Suppressor macrophage treated with lipopolysaccharide for 1 hour (primary cell): ENCODE results near the gene CAPN7.

ENCODE experiments used
- DNase-seq, 3 donors: peaks; one replicate each; pipeline ENCODE4 v3.0.0-alpha.2; 2020 to 2022

CAPN7 gene

DNA sequence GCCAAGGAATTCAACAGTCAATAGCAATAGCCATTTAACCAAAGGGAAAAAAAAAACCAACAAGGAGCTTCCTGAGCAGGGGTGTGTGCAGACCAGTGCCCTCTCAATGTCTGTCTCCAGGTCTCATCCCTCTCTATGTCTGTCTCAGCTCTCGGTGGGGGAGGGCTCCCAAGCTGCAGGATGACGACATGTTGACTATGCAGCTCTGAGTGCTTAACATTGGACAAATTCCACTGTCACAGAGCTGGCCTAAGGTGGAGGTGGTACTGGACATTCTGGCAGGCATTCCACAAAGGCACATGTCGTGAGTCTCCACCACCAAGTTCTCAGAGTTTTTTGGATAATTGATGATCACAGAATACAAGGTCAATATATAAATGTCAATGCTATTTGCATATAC lies 2.0 kb upstream of the CAPN7 start:
- peak in 1 of 3 donors; percentile 10 for DNase-seq

DNA sequence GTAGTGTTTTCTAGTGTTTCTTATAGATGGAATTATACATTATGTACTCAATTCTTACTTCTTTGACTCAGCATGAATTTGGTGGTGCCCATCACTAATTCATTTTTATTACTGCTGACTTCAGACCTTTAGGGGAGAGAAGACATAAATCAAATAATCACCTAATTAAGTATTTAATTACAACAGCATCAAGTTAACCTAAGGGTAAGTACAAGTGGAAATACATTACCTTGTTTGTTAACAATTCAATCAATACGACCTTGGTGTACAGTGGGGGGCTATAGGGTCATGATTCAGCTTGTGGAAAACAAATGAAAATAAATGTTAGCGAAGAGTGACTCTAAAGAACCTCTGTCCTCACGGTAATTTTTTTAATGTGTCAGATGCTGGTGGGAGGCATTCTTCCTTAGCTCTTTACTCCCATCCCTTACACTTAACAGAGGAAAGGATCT lies 538 bp upstream of the CAPN7 start:
- peak in 1 of 3 donors; percentile 11 for DNase-seq

DNA sequence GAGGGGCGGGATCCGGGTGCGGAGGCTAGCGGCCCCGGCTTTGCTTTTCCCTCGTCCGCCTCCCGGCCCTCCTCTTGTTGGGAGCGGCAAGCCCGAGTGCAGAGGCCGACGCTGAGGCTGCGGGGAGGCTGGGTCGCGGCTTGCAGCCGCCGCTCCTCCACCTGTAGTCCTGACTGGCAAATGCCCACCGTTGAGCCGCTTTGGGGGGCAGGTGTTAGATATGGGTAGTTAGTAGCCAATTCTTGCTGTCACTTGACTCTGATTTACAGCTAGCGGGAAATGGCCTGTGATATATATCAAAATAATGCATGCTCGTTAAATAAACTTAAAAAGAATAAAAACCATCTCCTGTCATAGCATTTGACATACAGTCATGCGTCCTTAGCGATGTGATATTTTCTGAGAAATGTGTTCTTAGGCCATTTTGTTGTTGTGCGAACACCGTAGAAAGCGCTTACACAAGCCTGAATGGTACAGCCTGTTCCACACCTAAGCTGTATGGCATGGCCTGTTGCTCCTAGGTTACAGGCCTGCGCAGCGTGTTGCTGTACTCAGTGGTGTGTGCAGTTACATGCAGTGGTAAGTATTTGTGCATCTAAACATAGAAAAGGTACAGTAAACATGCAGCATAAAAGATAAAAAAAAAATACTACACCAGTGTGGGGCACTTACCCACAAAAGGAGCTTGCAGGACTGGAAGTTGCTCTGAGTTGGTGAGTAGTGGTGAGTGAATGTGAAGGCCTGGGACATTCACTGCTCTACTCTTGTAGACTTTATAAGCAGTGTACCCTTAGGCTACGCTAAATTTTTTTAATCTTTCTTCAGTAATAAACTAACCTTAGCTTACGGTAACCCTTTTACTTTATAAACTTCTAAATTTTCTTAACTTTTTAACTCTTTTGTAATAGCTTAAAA lies 873 bp downstream of the CAPN7 start:
- peak; percentile 15 to 22 (median 17) for DNase-seq

DNA sequence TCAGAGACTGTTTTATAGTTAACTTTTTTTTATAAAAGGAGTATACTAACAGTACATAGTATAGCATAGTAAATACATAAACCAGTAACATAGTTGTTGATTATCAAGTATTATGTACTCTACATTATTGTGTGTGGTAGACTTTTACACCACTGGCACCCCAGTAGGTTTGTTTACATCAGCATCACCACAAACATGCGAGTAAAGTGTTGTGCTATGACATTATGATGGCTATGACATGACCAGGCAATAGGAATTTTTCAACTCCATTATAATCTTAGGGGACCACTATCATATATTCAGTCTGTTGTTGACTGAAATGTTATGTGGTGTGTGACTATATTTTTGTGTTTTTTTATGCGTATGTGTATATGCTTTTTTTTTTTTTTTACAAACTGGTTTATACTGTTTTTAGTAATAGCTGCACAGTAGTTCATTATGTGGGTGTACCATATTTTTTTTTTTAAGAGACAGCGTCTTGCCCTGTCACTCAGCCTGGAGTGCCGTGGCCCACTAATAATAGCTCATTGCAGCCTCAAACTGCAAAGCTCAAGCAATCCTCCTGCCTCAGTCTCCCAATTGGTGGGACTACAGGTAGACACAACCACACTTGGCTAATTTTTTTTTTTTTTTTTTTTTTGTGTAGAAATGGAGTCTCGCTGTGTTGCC lies 1.9 kb downstream of the CAPN7 start:
- peak in 1 of 3 donors; percentile 18 for DNase-seq

DNA sequence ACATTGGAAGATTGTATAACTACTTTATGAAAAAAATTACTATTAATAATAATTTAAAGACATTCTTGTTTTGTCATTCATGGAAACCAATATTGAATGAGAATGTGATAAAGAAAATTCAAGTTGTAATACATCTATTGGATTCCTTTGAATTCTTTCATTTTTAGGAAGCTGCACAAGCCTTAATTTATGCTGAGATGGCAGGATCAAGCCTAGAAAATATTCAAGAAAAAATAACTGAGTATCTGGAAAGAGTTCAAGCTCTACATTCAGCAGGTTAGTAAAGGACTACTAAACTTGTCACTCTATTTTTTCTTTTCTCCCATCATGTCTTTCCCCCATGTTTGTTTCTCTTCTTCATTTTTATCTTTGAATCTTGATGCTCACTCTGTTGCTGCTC lies 5.9 kb downstream of the CAPN7 start:
- no peak for DNase-seq

DNA sequence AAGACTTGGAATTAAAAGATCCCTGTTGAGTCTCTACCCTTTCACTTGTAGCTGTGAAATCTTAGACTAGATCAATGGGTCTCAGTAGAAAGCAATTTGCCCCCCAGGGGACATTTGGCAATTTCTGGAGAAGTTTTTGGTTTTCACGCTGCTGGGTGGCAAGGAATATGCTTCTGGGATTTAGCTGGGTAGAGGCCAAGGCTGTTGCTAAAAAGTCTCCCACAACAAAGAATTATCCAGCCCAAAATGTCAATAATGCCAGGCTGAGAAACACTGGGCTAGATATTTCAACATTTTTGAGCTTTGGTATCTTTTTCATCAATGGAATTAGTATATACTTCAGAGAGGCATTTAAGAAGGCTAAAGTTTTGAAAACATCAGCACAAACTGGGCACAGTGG lies 8.7 kb downstream of the CAPN7 start:
- DNase-seq: no peak

DNA sequence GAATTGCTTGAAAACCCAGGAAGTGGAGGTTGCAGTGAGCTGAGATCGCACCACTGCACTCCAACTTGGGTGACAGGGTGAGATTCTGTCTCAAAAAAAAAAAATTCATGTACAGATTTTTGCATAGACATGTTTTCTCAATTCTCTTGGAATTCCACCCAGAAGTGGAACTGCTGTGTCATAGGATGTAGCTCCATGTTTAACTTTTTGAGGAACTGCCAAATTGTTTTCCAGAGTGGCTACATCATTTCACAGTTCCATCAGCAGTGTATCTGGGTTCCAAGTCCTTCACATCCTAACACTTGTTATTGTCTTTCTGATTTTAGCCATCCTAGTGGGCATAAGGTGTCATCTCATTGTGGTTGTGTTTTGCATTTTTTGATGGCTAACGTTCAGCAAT lies 9.9 kb downstream of the CAPN7 start:
- DNase-seq: peak; percentile 26 to 58 (median 48)

DNA sequence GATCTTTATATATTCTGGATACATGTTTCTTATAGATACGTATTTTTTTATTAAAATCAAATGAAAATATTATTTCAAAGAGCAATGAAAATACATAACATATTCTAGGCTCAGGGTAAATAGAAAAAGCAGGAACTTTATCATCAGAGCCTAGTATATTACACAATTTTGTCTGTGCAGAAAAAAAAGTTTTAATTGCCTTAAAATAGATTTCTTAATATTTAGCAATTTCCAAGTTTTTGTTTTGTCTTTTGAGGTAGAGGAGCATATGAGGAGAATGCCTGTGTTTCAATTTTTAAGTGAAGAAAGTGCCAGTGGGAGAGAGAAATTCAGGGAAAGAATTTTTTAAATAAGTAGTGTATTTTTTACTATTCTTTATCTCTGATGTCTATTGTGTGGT lies 10.5 kb downstream of the CAPN7 start:
- peak in 2 of 3 donors; percentile 25 to 27 for DNase-seq

DNA sequence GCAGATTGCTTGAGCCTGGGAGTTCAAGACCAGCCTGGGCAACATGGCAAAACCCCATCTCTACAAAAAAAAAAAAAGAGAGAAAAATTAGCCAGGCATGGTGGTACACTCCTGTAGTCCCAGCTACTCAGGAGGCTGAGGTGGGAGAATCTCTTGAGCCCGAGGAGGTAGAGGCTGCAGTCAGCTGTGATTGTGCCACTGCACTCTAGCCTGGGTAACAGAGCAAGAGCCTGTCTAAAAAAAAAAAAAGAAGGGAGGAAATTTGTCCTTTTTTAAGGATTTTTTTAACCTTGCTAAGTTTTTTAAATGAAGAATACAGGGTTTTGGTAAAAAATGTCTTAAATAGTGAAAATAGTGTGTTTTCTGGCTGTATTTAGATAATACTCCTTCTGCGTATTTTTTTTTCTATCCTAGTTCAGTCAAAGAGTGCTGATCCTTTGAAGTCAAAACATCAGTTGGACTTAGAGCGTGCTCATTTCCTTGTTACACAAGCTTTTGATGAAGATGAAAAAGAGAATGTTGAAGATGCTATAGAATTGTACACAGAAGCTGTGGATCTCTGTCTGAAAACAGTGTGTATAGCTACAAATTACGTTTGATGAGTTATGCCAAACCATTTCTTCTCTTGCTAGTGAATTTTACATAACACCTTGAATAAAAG lies 11.1 kb downstream of the CAPN7 start:
- no peak for DNase-seq

DNA sequence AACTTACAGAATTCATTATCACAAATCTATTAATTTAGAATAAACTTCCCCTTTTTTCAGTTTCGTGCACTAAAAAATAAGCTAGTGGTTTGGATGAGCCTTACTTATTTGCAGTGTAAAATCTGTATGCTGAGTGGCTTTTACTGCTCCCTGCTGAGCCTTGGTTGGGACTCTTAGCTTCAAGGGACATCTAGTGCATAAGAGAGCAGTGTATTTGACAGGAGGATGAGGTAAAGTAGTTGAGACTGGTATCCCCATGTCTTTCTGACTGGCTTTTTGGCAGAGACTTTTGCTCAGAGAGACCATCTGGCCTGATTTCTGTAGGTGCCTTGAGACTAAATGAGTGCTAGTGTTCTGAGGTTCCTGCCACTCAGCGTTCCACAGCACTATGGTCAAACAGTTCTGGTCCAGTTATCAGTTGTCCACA lies 11.8 kb downstream of the CAPN7 start:
- no peak for DNase-seq

DNA sequence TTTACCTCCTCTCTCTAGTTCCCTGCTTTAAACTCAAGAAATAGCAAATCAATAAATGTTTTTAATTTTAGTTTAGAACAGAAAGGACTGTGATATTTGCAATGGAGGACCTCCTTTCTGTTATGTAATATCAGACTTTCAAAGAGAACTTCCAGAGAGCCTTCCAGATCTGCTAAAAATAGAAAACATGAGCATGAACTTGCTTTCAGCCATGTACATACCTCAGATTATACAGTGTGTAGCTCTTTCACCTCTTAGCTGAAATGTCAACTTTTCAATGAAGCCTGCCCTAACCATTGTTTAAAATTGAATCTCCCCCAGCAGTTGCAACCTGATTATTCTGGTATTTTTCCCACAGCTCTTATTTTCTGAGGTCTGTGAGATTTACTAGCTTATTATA lies 12.6 kb downstream of the CAPN7 start:
- DNase-seq: no peak

DNA sequence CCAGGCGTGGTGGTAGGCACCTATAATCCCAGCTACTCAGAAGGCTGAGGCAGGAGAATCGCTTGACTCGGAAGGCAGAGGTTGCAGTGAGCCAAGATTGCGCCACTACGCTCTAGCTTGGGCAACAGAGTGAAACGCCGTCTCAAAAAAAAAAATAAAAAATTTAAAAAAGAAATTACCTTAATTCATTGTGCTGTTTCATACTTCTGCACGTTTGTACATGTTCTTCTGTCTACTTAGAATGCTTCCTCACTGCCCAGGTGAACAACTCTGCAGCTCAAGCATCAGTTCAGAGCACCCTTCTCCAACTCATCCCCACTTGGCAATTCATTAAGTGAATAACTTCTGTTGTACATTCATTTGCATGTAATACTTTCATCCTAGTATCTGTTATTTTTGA lies 14.0 kb downstream of the CAPN7 start:
- DNase-seq: no peak

DNA sequence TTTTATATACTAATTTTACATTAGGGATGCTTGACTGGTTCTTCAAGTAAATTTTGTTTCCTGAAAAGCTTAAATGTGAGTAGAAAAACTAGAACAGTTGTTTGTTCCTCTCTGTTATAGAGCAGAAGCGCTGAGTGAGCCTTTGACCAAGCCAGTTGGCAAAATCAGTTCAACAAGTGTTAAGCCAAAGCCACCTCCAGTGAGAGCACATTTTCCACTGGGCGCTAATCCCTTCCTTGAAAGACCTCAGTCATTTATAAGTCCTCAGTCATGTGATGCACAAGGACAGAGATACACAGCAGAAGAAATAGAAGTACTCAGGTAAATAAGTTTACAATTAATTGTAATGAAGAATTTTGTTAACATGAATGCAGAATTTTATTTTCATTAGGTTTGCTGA lies 14.6 kb downstream of the CAPN7 start:
- no peak for DNase-seq

DNA sequence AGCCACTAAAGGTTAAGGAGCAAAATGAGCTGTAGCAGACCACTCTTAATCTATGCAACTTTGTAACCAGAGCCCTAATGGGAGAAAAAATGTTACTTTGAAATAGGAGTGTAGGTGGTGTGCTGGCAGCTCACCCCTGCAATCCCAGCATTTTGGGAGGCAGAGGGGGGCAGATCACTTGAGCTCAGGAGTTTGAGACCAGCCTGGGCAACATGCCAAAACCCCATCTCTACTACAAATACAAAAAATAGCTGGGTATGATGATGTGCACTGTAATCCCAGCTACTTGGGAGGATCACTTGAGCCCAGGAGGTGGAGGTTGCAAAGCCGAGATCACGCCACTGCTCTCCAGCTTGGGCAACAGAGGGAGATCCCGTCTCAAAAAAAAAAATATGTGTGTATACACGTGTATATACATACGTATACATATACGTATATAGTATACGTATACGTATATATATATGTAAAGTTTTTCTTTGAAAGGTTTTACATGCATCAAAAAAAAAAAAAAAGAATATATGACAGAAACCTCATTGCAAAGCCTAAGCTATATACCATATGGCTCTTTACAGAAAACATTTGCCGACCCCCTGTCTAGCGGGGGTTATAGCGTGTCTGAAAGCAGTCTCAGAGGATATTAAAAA lies 15.7 kb downstream of the CAPN7 start:
- DNase-seq: no peak

DNA sequence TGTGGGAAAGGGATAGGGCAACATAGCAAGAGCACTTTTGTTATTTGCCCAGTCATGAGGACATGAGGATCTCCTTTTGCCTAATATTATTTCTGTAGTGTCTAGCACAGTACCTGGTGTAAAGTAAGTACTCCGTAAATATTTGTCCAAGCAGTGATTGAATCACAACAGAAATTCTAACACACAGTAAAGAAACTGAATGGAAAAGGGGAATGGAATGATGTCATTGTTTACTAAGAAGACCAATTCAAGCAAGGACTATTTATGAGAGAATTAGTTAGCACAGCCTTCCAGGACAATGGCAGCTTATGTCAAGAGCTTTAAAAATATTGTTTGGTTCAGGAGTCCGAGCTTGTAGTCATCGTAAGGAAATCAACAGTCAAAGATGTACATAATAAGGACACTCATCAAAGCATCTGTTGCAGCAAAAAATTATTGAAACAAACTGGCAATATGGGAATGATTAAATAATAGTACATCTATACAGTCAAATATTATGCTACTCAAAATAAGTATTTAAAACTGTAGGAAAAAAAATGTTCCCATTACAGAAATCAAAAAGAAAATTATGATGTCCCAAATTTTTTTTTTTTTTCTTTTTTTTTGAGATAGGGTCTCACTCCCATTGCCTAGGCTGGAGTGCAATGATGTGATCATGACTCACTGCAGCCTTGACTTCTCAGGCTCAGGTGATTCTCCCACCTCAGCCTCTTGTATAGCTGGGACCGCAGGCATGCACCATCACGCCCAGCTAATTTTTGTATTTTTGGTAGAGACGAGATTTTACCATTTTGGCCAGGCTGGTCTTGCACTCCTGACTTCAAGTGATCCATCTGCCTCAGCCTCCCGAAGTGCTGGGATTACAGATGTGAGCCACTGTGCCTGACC lies 17.9 kb downstream of the CAPN7 start:
- no peak for DNase-seq

DNA sequence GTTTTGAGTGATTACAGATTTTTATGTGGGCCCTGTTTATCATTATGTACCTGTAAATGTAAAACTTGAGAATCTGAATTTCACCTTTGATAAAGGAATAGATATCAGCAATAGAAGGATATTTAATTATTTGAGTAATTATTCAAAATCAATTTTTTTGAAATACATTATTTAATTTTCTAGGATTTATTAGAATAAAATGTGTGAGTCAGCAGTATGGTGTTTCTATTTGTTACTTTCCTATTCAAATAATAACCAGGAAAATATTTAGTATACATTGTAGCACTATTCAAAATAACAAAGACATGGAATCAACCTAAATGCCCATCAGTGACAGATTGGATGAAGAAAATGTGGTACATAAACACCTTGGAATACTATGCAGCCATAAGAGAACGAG lies 22.1 kb downstream of the CAPN7 start:
- no peak for DNase-seq

DNA sequence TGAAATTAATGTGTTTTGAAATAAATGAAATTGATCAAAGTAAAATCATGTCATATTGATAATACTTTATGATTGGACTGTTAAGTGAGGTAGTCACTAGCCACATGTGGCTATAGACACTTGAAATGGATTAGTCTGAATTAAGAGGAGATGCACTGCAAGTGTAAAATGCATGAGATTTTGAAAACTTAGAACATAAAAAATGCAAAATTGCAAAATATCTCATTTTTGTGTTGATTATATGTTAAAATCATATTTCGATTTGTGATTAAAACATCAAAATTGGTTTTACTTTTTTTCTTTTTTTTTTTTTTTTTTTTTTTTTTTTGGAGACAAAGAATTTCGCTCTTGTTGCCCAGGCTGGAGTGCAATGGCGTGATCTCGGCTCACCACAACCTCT lies 23.2 kb downstream of the CAPN7 start:
- no peak for DNase-seq

DNA sequence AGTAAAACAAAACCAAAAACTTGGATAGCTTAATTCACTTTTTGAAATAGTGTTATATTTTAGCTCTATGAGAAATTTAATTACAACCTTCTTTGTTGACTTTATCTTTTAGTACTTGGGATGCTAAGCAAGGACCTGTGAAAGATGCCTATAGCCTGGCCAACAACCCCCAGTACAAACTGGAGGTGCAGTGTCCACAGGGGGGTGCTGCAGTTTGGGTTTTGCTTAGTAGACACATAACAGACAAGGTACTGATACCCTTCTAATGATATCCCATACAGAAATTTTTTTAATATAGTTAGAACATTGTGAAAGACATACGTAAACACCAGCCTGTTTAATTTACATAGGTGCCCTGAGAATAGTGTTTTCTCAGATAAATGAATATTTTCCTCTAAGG lies 35.3 kb downstream of the CAPN7 start:
- peak; percentile 45 to 63 (median 46) for DNase-seq

DNA sequence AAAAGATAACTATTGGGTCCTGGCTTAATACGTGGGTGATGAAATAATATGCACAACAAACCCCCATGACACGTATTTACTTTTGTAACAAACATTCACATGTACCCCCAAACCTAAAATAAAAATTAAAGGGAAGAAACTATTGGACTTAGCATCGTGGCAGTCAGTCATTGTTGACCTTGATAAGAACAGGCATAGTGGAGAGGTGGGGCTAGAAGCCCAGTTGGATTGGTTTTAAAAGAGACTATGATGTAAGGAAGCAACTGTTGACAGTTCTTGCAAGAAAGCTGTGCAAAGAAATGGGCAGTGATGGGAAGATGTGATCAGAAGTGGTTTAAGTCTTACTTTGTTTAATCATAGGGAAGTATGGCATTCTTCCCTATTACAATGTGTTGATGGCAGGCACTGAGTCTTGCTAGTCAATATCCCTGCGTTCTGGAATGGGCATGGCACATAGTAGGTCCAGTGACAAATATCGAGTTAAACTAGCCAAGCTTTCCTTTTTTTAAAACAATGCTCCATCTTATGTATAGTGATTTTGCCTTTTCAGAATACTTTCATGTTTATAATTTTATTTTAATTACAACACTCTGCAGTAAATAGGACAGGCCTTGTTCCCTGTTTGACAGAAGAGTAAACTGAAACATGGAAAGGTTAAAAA lies 37.9 kb downstream of the CAPN7 start:
- DNase-seq: no peak

DNA sequence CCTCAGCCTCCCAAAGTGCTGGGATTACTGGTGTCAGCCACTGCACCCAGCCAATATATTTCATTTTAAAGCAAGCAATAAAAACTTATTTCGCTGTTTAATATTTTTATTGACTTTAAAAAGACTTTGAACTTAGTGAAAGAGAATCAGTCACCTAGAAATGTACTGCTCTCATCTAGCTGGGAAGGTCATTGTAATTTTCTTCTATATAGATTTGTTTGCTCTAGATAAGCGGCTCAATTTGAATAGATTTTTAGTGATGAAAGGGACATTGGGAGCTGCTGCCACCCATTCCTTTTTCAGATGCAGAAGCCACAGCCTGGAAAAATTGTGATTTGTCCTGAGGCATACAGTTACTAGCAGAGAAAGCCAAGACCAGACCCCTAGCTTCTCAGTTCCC lies 40.1 kb downstream of the CAPN7 start:
- DNase-seq: no peak

DNA sequence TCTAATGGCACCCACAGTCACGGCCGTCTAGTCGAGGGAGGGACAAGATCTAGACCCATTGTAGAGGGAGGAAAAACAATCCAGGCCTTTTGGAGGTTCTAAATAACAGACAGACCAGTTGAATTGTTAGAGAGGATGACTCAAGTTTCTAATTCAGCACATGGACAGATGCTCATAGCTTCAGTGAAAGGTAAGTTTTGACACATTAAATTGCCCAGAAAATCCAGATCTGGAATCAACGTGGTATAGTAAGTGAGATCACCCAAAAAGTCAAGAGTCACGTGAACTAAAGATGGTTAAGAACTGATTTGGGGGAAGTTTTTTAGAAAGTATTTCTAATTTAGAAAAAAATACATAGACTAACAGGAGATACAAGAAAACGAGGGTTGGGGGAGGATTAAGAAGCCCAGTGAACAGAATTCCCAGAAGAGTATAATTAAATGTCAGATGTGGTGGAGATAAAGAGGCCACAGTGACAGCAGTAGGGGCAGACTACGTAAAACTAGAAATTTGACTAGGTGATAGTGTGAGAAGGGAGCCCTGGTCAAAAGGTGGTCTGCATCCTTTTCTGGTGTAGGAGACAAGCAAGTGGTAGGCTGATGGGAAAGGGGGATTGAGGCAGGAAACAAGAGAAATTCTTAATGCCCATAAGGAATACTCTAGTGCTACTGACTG lies 47.1 kb downstream of the CAPN7 start:
- no peak for DNase-seq
